Erythroblast (primary cell): ENCODE measurements around the gene PWWP2B.

Source experiments
- DNase-seq, 2 experiments: peaks; one replicate each; lab custom pipeline; 2025; lab: John Stamatoyannopoulos, UW
- GATA1 ChIP-seq: IDR thresholded peaks from 2 replicates; pipeline ENCODE4 v1.6.1; 2011; ENCODE audit warnings: low read depth, mild to moderate bottlenecking, control low read depth, low read length, moderate library complexity
- POLR2A ChIP-seq: IDR thresholded peaks from 2 replicates; pipeline ENCODE4 v1.6.1; 2011; ENCODE audit warnings: mild to moderate bottlenecking, low read length

PWWP2B gene

DNA sequence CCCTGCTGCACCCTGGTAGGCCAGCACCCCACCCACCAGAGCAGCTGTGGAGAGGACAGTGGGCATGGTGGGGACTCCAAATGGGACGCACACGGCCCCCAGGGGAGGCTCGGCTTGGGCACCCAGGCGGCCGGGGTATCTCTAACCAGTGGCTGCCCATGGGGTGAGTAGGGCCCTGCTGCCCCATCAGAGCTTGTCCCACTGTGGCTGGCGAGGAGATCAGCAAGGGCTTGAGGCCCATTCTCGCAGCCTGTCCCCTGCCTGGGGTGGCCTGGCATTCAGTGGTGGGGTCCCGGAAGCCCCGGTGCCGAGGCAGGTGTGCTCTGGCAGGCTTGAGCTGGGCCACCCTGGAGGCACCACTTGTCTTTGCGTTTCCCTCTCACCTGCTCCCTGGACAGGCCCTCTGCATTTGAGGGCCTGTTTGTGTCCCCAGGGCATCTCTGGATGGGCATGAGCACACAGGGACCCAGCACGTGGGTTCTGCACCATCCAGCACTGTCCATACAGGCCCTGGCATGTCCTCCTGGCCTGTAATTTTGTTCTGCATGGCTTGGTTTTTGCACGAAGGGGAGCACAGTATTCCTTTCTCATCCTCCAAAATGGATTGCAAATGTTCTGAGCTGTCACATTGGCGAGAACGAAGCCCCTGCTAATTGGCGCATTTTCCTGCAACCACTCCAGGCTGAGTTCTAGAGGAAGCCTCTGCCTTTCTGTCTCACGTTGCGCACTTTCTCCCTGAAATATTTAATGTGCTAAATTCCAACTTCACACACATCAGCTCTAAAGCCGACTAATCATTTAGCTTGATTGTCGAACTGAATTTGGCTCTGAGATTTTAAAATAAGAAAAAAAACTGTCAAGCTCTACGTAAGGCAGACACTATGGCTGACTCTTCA lies 27.2 kb downstream of the PWWP2B start:
- TF ChIP-seq GATA1 (no peak), POLR2A (no peak)
- no peak for DNase-seq

DNA sequence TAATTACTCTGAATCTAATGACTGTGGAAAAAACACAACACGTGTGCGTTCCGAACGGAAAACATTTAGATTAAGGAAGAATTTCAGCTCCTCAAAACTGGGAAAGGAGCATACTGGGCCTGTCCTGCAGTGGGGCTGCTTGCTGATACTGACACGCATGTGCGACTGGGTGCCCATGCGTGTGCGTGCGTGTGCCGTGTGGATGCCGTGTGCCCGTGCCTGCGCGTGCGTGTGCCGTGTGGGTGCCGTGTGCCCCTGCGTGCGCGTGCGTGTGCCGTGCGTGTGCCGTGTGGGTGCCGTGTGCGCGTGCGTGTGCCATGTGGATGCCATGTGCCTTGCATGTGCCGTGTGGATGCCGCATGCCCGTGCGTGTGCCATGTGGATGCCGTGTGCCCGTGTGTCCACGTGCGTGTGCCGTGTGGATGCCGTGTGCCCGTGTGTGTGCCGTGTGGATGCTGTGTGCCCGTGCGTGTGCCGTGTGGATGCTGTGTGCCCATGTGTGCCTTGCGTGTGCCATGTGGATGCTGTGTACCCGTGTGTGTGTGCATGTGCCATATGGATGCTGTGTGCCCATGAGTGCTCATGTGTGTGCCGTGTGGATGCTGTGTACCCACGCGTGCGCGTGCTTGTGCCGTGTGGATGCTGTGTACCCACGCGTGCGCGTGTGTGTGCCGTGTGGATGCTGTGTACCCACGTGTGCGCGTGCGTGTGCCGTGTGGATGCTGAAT lies 28.2 kb downstream of the PWWP2B start:
- TF ChIP-seq GATA1 (no peak), POLR2A (no peak)
- no peak for DNase-seq

DNA sequence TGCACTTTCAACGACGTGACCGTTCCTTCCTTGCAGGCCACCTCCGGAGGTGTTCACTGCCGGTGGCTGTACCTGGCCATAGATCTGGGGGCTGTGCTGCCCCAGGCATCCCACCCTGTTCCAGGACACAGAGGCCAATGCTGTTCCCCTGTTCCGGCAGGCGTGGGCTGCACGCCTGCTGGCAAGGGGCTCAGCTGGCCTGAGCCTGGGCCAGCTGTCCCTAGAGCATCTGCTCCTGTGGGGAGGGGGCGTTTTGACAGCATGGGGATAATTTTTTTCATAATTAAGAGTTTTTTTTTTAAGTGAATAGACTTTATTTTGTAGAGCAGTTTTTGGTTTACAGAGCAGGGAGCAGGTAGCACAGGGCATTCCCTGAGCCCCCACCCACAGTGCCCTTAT lies 28.8 kb downstream of the PWWP2B start:
- TF ChIP-seq GATA1: no peak
- TF ChIP-seq POLR2A: no peak
- DNase-seq: no peak

DNA sequence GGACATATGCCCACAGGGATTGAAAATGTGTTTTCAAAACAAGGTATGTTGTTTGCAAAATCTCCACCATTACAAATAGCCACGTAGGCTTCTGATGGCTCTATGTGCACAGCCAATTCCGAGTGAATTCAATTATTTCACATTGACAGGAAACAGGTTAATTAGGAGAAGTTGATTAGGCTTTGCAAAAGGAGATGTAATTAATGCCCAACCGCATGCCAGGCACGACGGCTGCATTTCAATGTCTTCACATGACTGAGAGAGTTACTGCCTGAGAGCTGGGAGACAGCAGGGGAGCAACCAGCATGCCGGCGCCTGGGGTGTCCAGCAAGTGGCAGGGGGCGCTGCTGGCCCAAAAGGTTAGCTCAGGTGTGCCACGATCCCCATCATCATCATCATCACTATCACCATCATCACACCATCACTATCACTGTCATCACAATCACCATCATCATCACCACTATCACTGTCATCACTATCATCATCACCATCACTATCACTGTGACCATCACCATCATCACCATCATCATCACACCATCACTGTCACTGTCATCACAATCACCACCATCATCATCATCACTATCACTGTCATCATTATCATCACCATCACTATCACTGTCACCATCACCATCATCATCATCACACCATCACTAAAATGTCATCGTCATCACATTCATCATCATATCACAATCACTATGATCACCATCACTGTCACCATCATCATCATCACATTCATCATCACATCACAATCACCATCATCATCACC lies 30.2 kb downstream of the PWWP2B start:
- no peak for DNase-seq
- TF ChIP-seq POLR2A: no peak
- no peak for TF ChIP-seq GATA1

DNA sequence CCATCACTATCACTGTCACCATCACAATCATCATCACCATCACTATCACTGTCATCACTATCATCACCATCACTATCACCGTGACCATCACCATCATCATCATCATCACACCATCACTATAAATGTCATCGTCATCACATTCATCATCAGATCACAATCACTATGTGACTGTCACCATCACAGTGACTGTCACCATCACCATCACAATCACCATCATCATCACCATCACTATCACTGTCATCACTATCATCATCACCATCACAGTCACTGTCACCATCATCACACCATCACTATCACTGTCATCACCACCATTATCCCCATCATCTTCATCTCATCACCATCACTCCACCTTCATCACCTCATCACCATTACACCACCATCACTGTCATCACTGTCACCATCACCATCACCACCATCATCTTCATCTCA lies 31.0 kb downstream of the PWWP2B start:
- TF ChIP-seq POLR2A: no peak
- no peak for TF ChIP-seq GATA1
- DNase-seq: no peak

DNA sequence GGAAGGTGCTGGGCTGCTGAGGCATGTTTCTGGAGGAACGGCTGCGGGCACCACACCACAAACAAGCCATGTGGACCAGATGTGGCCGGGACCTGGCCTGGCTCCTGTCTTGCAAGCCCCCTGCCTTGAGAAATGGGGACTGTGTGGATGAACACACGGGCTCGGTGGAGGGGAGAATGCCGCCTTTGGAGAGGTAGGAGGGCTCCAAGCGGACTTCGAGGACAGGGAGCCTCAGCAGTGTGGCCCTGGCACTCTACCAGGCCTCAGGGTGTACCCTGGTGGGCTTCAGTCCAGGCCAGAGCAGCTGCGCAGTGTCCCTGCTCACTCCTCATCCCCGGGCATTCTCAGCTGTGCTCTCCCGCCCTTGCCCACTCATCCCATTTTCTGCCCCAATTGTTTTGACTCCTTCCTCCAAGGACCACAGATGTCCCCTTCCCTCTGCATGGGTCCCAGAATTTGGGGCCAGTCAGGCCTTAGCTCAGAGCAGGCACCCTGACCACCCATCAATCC lies 31.5 kb downstream of the PWWP2B start:
- no peak for TF ChIP-seq GATA1
- no peak for DNase-seq

DNA sequence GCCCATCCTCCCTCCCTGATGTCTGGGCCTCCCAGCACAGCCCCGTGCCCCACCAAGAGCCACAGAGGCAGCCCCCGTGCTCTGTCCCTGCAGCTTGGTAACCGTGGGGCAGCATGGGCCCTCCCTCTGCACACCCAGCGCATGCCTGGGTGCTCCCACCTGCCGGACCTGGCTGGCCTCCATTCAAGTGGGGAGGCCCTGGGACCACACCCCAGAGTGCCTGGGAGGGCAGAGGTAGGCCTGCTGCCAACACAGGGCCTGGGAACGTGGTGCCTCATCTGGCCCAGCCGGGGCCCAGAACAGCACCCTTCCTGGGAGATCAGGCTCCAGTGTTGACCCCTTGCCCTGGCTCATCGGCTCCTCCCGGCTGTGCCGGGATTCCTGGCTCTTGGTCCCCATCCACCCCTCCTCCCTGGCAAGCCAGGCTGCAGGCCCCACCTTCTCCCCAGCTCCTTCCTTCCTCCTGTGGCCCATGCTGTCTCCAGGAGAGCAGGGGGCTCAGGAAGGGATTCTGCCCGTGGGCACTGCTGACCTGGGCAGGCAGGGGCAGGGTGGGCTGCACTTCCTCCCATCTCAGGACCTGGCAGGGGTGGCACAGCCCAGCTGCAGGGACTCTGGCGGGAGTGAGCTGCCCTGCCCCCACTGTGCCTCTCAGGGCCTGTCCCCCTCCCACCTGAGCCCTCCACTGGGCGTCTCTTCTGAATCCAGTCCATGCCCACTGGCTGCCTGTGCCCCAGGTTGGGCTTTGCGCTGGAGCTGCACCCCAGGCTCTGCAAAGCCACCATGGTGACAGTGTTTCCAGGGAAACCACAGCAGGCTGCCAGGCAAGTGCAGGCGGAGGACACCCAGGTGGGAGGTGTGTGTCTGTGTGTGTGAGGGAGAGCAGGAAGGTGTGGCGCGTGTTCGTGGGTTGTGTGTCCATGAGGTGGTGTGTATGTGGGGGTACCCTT lies 32.6 kb downstream of the PWWP2B start:
- DNase-seq: no peak
- TF ChIP-seq POLR2A (no peak), GATA1 (no peak)

DNA sequence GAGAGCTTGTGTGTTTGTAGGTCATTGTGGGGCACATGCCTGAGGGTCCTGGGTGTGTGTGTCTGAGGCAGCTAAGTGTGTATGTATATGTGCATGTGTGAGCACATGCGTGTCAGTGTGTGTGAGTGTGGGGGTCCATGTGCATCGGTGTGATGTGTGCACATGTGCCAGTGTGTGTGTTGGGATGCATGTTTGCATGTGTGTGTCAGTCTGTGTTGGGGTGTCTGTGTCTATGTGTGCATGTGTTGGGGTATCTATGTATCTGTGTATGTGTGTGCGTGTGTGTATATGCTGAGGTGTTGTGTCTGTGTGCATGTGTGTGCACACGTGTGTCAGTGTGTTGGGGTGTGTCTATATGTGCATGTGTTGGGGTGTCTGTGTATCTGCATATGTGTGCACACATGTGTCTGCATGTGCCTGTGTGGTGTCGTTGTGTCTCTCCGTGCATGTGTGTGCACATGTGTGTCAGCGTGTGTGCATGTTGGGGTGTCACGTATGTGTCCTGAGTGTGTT lies 33.3 kb downstream of the PWWP2B start:
- TF ChIP-seq POLR2A (no peak), GATA1 (no peak)
- no peak for DNase-seq

DNA sequence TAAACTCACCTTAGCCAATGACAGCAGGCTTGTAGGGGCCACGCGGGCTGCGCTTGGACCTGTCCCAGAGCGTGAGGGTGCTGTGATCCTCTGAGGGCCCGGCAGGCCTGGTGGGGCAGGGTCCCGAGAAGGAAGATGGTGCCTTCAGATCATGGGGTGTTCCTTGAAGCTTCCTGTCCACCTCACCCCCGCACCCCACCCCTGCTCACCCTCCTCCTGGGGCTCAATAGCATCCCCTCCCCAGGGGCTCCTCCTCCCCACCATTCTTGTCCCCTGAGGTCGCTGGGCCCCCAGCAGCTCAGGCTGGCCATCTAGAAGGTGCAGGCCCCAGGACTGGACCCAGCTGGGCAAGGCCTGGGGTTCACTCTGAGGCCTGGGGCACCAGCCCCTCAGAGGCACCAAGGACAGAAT lies 33.9 kb downstream of the PWWP2B start:
- TF ChIP-seq GATA1: no peak
- TF ChIP-seq POLR2A: no peak
- no peak for DNase-seq

DNA sequence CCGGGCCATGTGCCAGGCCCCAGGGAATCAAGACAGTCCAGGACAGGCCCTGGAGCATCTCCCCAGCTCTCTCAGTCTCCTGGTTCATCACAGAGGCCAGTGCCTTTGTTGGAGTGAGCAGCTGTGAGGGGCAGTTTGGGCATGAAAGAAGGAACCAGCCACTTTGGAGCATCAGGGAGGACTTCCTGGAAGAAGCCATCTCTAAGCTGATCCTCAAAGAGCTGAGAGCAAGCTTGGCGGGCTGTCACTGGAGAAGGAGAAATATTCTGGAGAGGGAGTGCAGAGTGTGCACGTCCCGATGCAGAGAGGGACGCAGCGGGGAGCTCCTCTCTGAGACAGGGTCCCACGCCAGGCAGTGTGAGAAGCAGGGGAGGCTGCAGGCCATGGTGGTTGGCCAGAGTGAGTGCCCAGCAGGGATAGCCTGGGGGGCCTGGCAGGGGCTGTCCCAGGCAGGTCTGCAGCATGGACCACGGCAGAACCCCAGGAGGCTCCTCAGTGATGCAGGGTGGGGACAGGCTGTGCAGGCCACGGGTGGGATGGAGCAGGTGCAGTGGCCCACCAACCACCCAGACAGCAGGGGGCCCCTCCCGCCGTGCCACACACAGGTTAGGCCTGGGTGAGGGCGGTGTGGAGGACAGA lies 34.7 kb downstream of the PWWP2B start:
- no peak for DNase-seq
- TF ChIP-seq POLR2A: no peak
- TF ChIP-seq GATA1: no peak

DNA sequence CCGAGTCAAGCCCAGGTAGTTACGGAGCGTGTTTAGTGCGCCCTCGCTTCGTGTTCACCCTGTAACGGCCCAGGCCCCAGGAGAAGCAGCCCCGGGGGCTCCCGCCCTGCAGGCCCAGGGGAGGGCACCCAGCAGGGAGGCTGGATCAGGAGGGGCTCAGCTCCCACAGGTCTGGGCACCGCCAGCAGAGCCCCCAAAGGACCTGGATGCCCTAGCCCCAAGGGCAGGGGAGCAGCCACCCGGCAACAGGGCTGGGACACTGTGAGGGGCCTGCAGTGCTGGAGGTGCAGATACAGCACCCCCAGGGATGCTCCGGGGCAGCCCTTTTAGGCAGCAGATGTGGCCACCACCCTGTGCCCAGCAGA lies 35.2 kb downstream of the PWWP2B start:
- no peak for DNase-seq
- TF ChIP-seq GATA1: no peak
- TF ChIP-seq POLR2A: no peak
